K562 (cell line): Measurements from ENCODE around the gene PRKAG1. TPM values are rescaled to one million over a fixed set of nuclear protein-coding genes. Genes with fewer than 3 reads are reported as not detected.

Source experiments
- ARID4B ChIP-seq: sonication (generic); formaldehyde crosslinking; IDR thresholded peaks from 2 replicates; pipeline ENCODE4 v1.8.0; 2022; ENCODE audit warnings: mild to moderate bottlenecking, missing genetic modification reagents
- CBX3 ChIP-seq, 2 experiments: IDR thresholded peaks; 1 replicate in 1 of 2; 2 replicates in 1 of 2; pipeline ENCODE4 v1.6.1; 2012; ENCODE audit warnings: inconsistent platforms in 2 of 2, low read length in 2 of 2, borderline replicate concordance in 1 of 2, control low read depth in 1 of 2
- CEBPZ ChIP-seq: fragments of 150-350 bp; IDR thresholded peaks from 2 replicates; pipeline ENCODE4 v1.6.1; 2014; ENCODE audit warnings: low read depth, mild to moderate bottlenecking, low read length, borderline replicate concordance
- E2F5 ChIP-seq: sonication (generic); formaldehyde crosslinking; IDR thresholded peaks from 2 replicates; pipeline ENCODE4 v1.8.0; 2022; ENCODE audit warnings: mild to moderate bottlenecking, missing genetic modification reagents
- FOXA1 ChIP-seq: fragments of 450-650 bp; IDR thresholded peaks from 2 replicates; pipeline ENCODE4 v1.6.1; 2016; ENCODE audit warnings: mild to moderate bottlenecking, borderline replicate concordance
- HMGN3 ChIP-seq: IDR thresholded peaks from 2 replicates; pipeline ENCODE4 v1.6.1; 2011; ENCODE audit warnings: borderline replicate concordance, low read depth, mild to moderate bottlenecking, mixed read lengths, low read length; ENCODE audit not compliant: insufficient read length; ENCODE audit errors: extremely low read depth
- MEF2D ChIP-seq: conservative IDR thresholded peaks from 2 replicates; pipeline ENCODE4 v1.6.1; 2016; ENCODE audit warnings: low read depth, missing genetic modification characterization, missing compliant biosample characterization
- OTX1 ChIP-seq: fragments of 450-650 bp; formaldehyde crosslinking; IDR thresholded peaks from 2 replicates; pipeline ENCODE4 v1.4.0; 2022; ENCODE audit warnings: mild to moderate bottlenecking
- RAD51 ChIP-seq: fragments of 450-650 bp; IDR thresholded peaks from 2 replicates; pipeline ENCODE4 v1.7.1; 2016; ENCODE audit warnings: low read depth, mild to moderate bottlenecking, borderline replicate concordance
- RB1 ChIP-seq: fragments of 450-650 bp; IDR thresholded peaks from 2 replicates; pipeline ENCODE4 v1.6.1; 2017; ENCODE audit warnings: low read depth, mild to moderate bottlenecking
- RBM15 ChIP-seq: fragments of 200-400 bp; formaldehyde crosslinking; IDR thresholded peaks from 2 replicates; pipeline ENCODE4 v1.6.1; 2018; ENCODE audit warnings: mild to moderate bottlenecking, low read length, moderate library complexity; ENCODE audit not compliant: insufficient read depth
- ZC3H11A ChIP-seq: IDR thresholded peaks from 2 replicates; pipeline ENCODE4 v1.6.1; 2012; ENCODE audit warnings: low read depth, low read length, improper control_type of control experiment
- ZNF12 ChIP-seq: sonication (generic); formaldehyde crosslinking; IDR thresholded peaks from 2 replicates; pipeline ENCODE4 v1.4.0; 2020; ENCODE audit warnings: mild to moderate bottlenecking, missing genetic modification reagents
- ZNF445 ChIP-seq: fragments of 250-450 bp; sonication (Bioruptor Pico); IDR thresholded peaks from 2 replicates; pipeline ENCODE4 v1.4.0; 2020; ENCODE audit warnings: low read depth, mild to moderate bottlenecking, moderate library complexity
- ZNF57 ChIP-seq: fragments of 450-650 bp; formaldehyde crosslinking; IDR thresholded peaks from 2 replicates; pipeline ENCODE4 v1.4.0; 2020; ENCODE audit warnings: mild to moderate bottlenecking, moderate library complexity
- polyA plus RNA-seq, 8 experiments: library from polyadenylated mRNA; depleted of rRNA in 4 of 8; stranded (reverse) in 5 of 8; unstranded in 3 of 8; fragments of >200 nt; fragmentation: Nextera tagmentation in 2 of 8; fragmentation: Illumina TruSeq in 1 of 8; extraction: Ambion mirVana in 2 of 8; extraction: Trizol in 1 of 8; gene quantifications; 2 replicates each; pipeline versions ENCODE4 v1.2.1 to v1.2.3, GENCODE V29; 2011 to 2014; ENCODE audit warnings: inconsistent platforms in 1 of 8, missing spikeins in 1 of 8
- total RNA-seq, 7 experiments: library from RNA; depleted of rRNA in 6 of 7; stranded (reverse); fragments of >200 nt in 6 of 7; fragmentation: Illumina TruSeq in 2 of 7; extraction: Trizol in 2 of 7; gene quantifications; 2 replicates each; pipeline versions ENCODE4 v1.2.1 to v1.2.3, GENCODE V29; 2011 to 2021; ENCODE audit warnings: low replicate concordance in 1 of 7
- TF ChIP-seq, protein P1 (sequence below): fragments of 250-450 bp; sonication (Bioruptor Pico); IDR thresholded peaks from 2 replicates; pipeline ENCODE4 v1.8.0; 2021; ENCODE audit warnings: moderate library complexity, mild to moderate bottlenecking, inconsistent platforms

The PRKAG1 gene
- total and polyA plus RNA-seq, 9 of the 15 experiments (the other 6 are each of a cell fraction or from before 2014, with no cell fraction given): 51.1 to 126 (median 79.1) TPM

GRCh38 chr12:49060237-49061156 is 41.9 kb upstream of the PRKAG1 start, which contains the start of gene KMT2D (continued):
- TF ChIP-seq CEBPZ (no peak), MEF2D (tag) (peak; percentile 61; the same call in 1 of the 2 replicates), ZNF445 (CRISPR knock-in tag) (no peak), OTX1 (CRISPR knock-in tag) (no peak), ARID4B (CRISPR knock-in tag) (peak; percentile 97), RAD51 (peak; percentile 75; the same call in 1 of the 2 replicates), ZNF57 (0 out of 2 replicates have a peak, but pooled peaks have one; percentile 4), E2F5 (CRISPR knock-in tag) (peak; percentile 86), HMGN3 (peak; percentile 76), ZC3H11A (no peak), RB1 (peak; percentile 86), RBM15 (no peak), ZNF12 (CRISPR knock-in tag) (no peak), FOXA1 (no peak), CBX3 (IDR thresholded peaks at IDR 0.05; ENCODE audit: borderline replicate concordance in 1 of 2, low read length in 2 of 2) (peak in 1 of 2 experiments; percentile 80; a peak in 1 of 3 replicates)
- TF ChIP-seq, protein P1, sequence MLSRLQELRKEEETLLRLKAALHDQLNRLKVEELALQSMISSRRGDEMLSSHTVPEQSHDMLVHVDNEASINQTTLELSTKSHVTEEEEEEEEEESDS (CRISPR knock-in tag): no peak
